Smooth muscle cell (in vitro differentiated cells): ENCODE results near the gene DNAH10. TPM values are rescaled to one million over a fixed set of nuclear protein-coding genes. Genes with fewer than 3 reads are reported as not detected.

ENCODE experiments used
- DNase-seq: peaks from one replicate; lab custom pipeline; 2025; ENCODE audit not compliant: unreplicated experiment; lab: John Stamatoyannopoulos, UW
- H2AFZ ChIP-seq: fragments of 200-600 bp; sonication (generic); 2 replicates; pipeline ENCODE4 v1.6.0; 2016; ENCODE audit warnings: antibody characterized with exemption, low read depth, mild to moderate bottlenecking
- H3F3A ChIP-seq: fragments of 200-600 bp; sonication (generic); 2 replicates; pipeline ENCODE4 v1.6.0; 2017; ENCODE audit warnings: antibody characterized with exemption, low read depth
- H3K27ac ChIP-seq: fragments of 200-600 bp; sonication (generic); 2 replicates; pipeline ENCODE4 v1.5.1; 2016; ENCODE audit warnings: low read depth, mild to moderate bottlenecking
- H3K27me3 ChIP-seq: fragments of 200-600 bp; sonication (generic); 2 replicates; pipeline ENCODE4 v1.6.1; 2016; ENCODE audit warnings: low read depth, mild to moderate bottlenecking
- H3K36me3 ChIP-seq: fragments of 200-600 bp; sonication (generic); 2 replicates; pipeline ENCODE4 v1.5.1; 2016; ENCODE audit warnings: low read depth
- H3K4me1 ChIP-seq: fragments of 200-600 bp; sonication (generic); 2 replicates; pipeline ENCODE4 v1.5.1; 2016; ENCODE audit warnings: low read depth
- H3K4me2 ChIP-seq: fragments of 200-600 bp; sonication (generic); 2 replicates; pipeline ENCODE4 v1.6.0; 2016; ENCODE audit warnings: mild to moderate bottlenecking
- H3K4me3 ChIP-seq: fragments of 200-600 bp; sonication (generic); 2 replicates; pipeline ENCODE4 v1.5.1; 2016; ENCODE audit warnings: mild to moderate bottlenecking
- H3K79me2 ChIP-seq: fragments of 200-600 bp; sonication (generic); 2 replicates; pipeline ENCODE4 v1.6.0; 2016; ENCODE audit warnings: low read depth, mild to moderate bottlenecking
- H3K9ac ChIP-seq: fragments of 200-600 bp; sonication (generic); 2 replicates; pipeline ENCODE4 v1.6.0; 2016; ENCODE audit warnings: low read depth
- H3K9me3 ChIP-seq: fragments of 200-600 bp; sonication (generic); replicated peaks from 2 replicates; pipeline ENCODE4 v1.5.1; 2016; ENCODE audit warnings: low read depth
- H4K20me1 ChIP-seq: fragments of 200-600 bp; sonication (generic); 2 replicates; pipeline ENCODE4 v1.6.0; 2016; ENCODE audit warnings: low read depth
- WGBS: methylation state at CpG from one replicate; pipeline ENCODE4 v1.1.7; 2016; ENCODE audit warnings: low lambda C conversion rate; 5-methylcytosine and 5-hydroxymethylcytosine counted together
- polyA plus RNA-seq: library from polyadenylated mRNA; unstranded; fragments of >200 nt; fragmentation: Nextera tagmentation; extraction: Ambion mirVana; gene quantifications from 2 replicates; pipeline ENCODE4 v1.2.1, GENCODE V29; 2016
- total RNA-seq: library from RNA; depleted of rRNA; stranded (reverse); fragments of >200 nt; gene quantifications from 2 replicates; pipeline ENCODE4 v1.2.3, GENCODE V29; 2014
- TF ChIP-seq, protein P1 (sequence below): fragments of 200-600 bp; sonication (generic); IDR thresholded peaks from 2 replicates; pipeline ENCODE4 v1.5.1; 2017; ENCODE audit warnings: borderline replicate concordance, mild to moderate bottlenecking, antibody characterized with exemption; ENCODE audit not compliant: insufficient read depth, poor library complexity, severe bottlenecking

DNAH10 gene
- total and polyA plus RNA-seq, 2 experiments from 2014 or later = 1.5 to 2.2 TPM

- H3K9me3 ChIP-seq = no peaks in the 10 kb centered on the region
- TF ChIP-seq, protein P1, sequence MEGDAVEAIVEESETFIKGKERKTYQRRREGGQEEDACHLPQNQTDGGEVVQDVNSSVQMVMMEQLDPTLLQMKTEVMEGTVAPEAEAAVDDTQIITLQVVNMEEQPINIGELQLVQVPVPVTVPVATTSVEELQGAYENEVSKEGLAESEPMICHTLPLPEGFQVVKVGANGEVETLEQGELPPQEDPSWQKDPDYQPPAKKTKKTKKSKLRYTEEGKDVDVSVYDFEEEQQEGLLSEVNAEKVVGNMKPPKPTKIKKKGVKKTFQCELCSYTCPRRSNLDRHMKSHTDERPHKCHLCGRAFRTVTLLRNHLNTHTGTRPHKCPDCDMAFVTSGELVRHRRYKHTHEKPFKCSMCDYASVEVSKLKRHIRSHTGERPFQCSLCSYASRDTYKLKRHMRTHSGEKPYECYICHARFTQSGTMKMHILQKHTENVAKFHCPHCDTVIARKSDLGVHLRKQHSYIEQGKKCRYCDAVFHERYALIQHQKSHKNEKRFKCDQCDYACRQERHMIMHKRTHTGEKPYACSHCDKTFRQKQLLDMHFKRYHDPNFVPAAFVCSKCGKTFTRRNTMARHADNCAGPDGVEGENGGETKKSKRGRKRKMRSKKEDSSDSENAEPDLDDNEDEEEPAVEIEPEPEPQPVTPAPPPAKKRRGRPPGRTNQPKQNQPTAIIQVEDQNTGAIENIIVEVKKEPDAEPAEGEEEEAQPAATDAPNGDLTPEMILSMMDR = no peak
- no peak overlapping the region for H2AFZ ChIP-seq
- 86% methylated on average over 11 of the region's 11 CpGs for WGBS
- H3K9ac ChIP-seq = no peak overlapping the region
- no peak overlapping the region for H3K27ac ChIP-seq
- no peaks in the 10 kb centered on the region for H3F3A ChIP-seq
- no peaks in the 10 kb centered on the region for H3K79me2 ChIP-seq
- H3K4me3 ChIP-seq = no peak overlapping the region
- H3K4me2 ChIP-seq = no peak overlapping the region
- no peaks in the 10 kb centered on the region for H3K36me3 ChIP-seq
- DNase-seq = no peak
- H3K4me1 ChIP-seq = no peaks in the 10 kb centered on the region
- no peaks in the 10 kb centered on the region for H4K20me1 ChIP-seq
- H3K27me3 ChIP-seq = peaks cover 28% of the 10 kb centered on the region
Observed at GRCh38 chr12:123879101-123879500, 117.0 kb downstream of the DNAH10 start.

- Histone ChIP-seq H3K9ac (no peak overlapping the region), H2AFZ (no peak overlapping the region), H3K27ac (no peak overlapping the region), H4K20me1 (no peaks in the 10 kb centered on the region), H3F3A (no peaks in the 10 kb centered on the region), H3K4me2 (no peak overlapping the region), H3K4me3 (no peak overlapping the region), H3K9me3 (no peaks in the 10 kb centered on the region), H3K36me3 (no peaks in the 10 kb centered on the region), H3K4me1 (no peaks in the 10 kb centered on the region), H3K27me3 (peaks cover 26% of the 10 kb centered on the region), H3K79me2 (no peaks in the 10 kb centered on the region)
- WGBS = 95% methylated on average over 14 of the region's 14 CpGs
- no peak for DNase-seq
- TF ChIP-seq, protein P1 = no peak
Observed at GRCh38 chr12:123879691-123880090, 117.6 kb downstream of the DNAH10 start.

- Histone ChIP-seq H3K4me3 (no peak overlapping the region), H3F3A (no peaks in the 10 kb centered on the region), H4K20me1 (no peaks in the 10 kb centered on the region), H3K27me3 (peaks cover 24% of the 10 kb centered on the region), H3K79me2 (no peaks in the 10 kb centered on the region), H3K4me1 (no peaks in the 10 kb centered on the region), H3K36me3 (no peaks in the 10 kb centered on the region), H3K9ac (no peak overlapping the region), H3K9me3 (no peaks in the 10 kb centered on the region), H3K4me2 (no peak overlapping the region), H3K27ac (no peak overlapping the region), H2AFZ (no peak overlapping the region)
- DNase-seq = no peak
- WGBS = 83% methylated on average over 8 of the region's 8 CpGs
- TF ChIP-seq, protein P1 = no peak
Observed at GRCh38 chr12:123882161-123882705, 120.1 kb downstream of the DNAH10 start.

DNA sequence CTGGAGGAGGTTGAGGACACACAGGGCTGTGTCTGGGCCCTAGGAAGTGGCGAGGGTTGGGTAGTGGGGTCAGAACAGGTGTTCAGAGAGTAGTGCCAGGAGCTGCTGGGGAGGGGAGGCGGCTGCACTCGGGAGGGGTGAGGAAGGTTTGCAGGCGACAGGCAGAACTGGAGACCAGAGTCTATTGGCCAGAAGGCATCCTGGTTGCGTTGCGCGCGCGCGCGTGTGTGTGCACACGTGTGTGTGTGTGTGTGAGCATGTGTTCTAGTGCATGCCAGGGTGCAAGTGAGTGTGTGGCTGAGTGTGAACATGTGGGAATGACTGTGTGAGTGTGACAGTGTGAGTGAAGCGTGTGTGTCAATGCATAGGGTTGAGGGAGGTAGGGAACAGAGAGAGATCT, 124.2 kb downstream of the DNAH10 start:
- 94% methylated on average over 13 of the region's 13 CpGs for WGBS
- H3K36me3 ChIP-seq = no peaks in the 10 kb centered on the region
- H3K9me3 ChIP-seq = no peaks in the 10 kb centered on the region
- H2AFZ ChIP-seq = no peak overlapping the region
- H3K4me3 ChIP-seq = no peak overlapping the region
- H3K27ac ChIP-seq = no peak overlapping the region
- no peak for DNase-seq
- no peak overlapping the region for H3K9ac ChIP-seq
- peaks cover 24% of the 10 kb centered on the region for H3K27me3 ChIP-seq
- H3K4me2 ChIP-seq = no peak overlapping the region
- TF ChIP-seq, protein P1 = no peak
- no peaks in the 10 kb centered on the region for H3K79me2 ChIP-seq
- no peaks in the 10 kb centered on the region for H3K4me1 ChIP-seq
- H4K20me1 ChIP-seq = no peaks in the 10 kb centered on the region
- H3F3A ChIP-seq = no peaks in the 10 kb centered on the region
